HUES48 (cell line): ENCODE data around the gene ACTL10.

Experiments
- H3K27ac ChIP-seq: one replicate; pipeline ENCODE4 v1.7.0; 2013; ENCODE audit warnings: low read depth, low read length, inconsistent platforms
- H3K27me3 ChIP-seq: 2 replicates; pipeline ENCODE4 v1.6.1; 2013; ENCODE audit warnings: mild to moderate bottlenecking, low read length; ENCODE audit not compliant: control insufficient read depth, insufficient read depth
- H3K36me3 ChIP-seq: 2 replicates; pipeline ENCODE4 v1.6.1; 2013; ENCODE audit warnings: low read length; ENCODE audit not compliant: control insufficient read depth, insufficient read depth
- H3K4me1 ChIP-seq: 2 replicates; pipeline ENCODE4 v1.6.1; 2013; ENCODE audit warnings: mild to moderate bottlenecking, low read length; ENCODE audit not compliant: control insufficient read depth, insufficient read depth
- H3K4me3 ChIP-seq: 2 replicates; pipeline ENCODE4 v1.5.1; 2013; ENCODE audit warnings: mild to moderate bottlenecking, low read depth, low read length
- H3K9ac ChIP-seq: 2 replicates; pipeline ENCODE4 v1.6.1; 2013; ENCODE audit warnings: mild to moderate bottlenecking, low read depth, low read length, moderate library complexity
- H3K9me3 ChIP-seq: 2 replicates; pipeline ENCODE4 v1.6.1; 2013; ENCODE audit warnings: low read length; ENCODE audit not compliant: control insufficient read depth, insufficient read depth

ACTL10 gene

DNA sequence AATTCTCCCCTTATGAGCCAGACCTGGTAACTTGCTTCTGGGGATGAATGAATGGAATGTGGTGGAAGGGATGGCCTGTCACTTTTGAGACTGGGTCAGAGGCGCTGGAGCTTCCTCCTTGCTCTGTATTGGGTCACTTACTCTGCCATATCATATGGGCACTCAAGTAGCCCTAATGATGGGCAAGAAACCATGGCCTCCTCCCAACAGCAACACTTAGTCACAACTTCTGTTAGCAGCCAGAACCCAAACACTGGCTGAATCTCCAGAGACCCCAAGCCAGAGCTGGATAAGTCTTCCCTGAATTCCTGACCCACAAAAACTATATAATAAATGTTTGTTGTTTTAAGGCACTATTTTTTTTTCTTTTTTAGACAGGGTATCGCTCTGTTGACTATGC, 13.9 kb downstream of the ACTL10 start:
- no peaks in the 10 kb centered on the region for H3K9me3 ChIP-seq
- H3K36me3 ChIP-seq = peaks cover 49% of the 10 kb centered on the region
- no peak overlapping the region for H3K4me3 ChIP-seq
- no peaks in the 10 kb centered on the region for H3K27me3 ChIP-seq
- no peak overlapping the region for H3K27ac ChIP-seq
- peaks cover 10% of the 10 kb centered on the region for H3K4me1 ChIP-seq
- H3K9ac ChIP-seq = no peak overlapping the region

DNA sequence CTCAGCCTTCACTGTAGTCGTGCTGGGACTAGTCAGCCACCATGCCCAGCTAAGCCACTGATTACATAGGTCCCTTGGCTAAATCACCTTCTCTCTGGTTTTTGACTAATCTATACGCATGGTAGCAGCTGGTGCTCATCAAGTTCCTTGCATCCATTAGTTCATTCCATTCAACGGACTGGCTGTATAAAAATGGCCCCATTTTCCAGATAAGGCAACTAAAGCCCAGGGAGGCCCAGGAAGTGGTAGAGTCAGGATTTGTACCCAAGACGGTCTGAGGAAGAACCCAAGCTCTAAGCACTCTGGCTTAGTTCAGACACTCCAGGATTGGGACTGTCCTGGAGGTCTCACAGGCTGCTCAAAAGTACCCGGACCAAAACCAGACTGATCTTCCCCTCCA, 14.5 kb downstream of the ACTL10 start:
- Histone ChIP-seq H3K27ac (no peak overlapping the region), H3K9me3 (no peaks in the 10 kb centered on the region), H3K9ac (no peak overlapping the region), H3K27me3 (no peaks in the 10 kb centered on the region), H3K4me3 (no peak overlapping the region), H3K4me1 (peaks cover 9% of the 10 kb centered on the region), H3K36me3 (peaks cover 44% of the 10 kb centered on the region)

DNA sequence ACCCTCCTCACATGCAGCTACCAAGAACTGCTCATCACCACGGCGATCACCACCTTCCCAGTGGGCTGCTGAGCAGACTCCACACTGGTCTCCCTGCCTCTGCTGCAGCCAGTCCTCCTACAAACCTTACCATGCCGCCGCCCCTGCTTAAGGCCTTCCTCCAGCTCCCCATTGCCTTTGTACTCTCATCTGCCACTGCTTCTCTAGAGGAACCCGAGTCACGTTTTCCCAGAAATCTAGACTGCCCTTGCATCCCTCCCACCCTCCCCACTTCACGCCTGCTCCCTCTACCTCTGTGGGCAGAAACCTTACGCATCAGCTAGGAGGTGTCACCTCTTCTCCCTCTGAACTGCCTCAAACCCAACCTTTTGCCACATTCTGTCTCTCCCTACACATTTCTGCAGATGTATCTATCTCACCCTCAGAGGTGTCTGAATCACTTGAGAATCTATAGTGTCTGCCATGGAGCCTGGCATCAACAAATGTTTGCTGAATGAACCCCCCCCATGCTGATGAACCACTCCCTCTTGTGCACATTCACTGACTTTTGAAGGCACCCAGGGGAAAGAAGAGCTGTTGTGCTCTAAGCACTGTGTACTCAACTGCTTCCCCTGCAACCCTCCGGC, 15.1 kb downstream of the ACTL10 start:
- H3K9me3 ChIP-seq = no peaks in the 10 kb centered on the region
- H3K4me1 ChIP-seq = peaks cover 12% of the 10 kb centered on the region
- H3K4me3 ChIP-seq = no peak overlapping the region
- peaks cover 38% of the 10 kb centered on the region for H3K36me3 ChIP-seq
- no peak overlapping the region for H3K9ac ChIP-seq
- H3K27me3 ChIP-seq = no peaks in the 10 kb centered on the region
- H3K27ac ChIP-seq = no peak overlapping the region

DNA sequence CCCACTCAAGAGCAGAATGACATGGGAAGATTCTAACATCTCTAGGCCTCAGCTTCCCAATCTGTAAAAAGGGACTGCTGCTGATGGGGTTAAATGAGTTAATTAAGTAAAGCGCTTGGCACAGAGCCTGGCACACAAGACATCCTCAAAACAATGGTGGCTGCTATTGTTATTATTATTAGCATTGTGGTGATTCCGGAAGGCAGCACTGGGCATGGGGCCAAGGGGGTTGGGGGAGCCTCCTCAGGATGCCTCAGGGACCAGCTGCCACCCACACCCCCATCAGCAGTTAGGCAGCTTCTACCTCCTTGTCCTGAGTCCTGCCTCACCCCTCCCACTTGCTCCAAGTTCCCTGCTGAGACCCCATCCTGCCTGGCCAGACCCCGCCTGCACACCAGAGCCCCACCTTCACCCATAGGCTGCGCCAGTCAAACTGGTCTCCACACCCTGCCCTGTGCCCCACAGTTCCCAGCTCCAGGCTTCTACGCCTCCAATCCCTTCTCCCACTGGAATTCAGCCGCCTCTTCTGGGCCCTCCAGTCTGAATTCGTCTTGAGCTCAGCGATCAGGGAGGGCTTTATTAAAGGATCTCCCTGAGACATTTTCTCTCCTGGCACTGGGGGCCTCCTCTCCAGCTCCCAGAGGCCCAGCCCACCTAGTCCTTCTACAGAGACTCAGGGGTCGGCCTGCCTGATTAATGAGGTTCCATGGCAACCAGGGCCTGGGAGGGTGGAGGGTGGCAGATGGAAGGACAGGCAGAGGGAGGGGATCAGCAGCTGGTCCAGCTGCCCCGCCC, 18.0 kb downstream of the ACTL10 start:
- H3K27me3 ChIP-seq = no peaks in the 10 kb centered on the region; the same call in 1 of the 2 replicates
- peak overlapping the region; percentile 66 for H3K27ac ChIP-seq
- no peaks in the 10 kb centered on the region for H3K9me3 ChIP-seq
- H3K4me1 ChIP-seq = peaks cover 14% of the 10 kb centered on the region
- H3K4me3 ChIP-seq = peak overlapping the region; percentile 75
- peak overlapping the region; percentile 72; the same call in 1 of the 2 replicates for H3K9ac ChIP-seq
- H3K36me3 ChIP-seq = peaks cover 10% of the 10 kb centered on the region

DNA sequence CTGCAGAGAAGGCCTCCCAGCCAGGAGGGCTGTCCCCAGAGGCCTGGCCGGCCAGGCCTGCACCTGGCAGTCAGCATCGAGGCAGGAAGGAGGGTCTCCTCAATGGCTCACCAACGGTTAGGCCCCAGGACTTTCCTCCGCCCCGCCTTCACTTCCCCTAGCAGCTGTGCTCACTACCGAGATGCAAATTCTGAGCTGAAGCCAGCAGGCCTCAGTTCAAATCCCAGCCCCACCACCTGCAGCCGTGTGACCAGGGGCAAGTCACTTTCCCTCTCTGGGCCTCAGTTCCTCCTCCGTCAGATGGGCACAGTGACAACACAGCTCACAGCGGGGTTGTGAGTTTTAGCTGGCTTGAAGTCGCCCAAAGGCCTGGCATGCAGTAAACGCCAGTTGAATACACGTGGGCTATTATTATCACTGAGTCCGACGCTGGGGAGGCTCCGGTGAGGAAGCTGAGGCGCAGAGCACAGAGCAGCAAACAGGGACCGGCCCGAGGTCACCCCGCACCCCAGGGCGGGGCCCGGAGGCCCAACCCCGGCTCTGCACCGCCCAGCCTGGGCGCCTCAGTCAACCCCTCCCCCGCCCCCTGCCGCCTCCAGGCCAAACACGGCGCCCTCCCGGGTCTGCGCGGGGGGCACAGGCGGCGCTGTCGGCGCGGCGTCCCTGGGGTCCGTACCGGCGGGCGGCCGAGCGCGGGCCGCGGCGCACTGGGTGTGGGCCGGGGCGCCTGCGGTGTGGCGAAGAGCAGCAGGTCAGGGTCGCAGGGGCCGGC, 18.8 kb downstream of the ACTL10 start:
- Histone ChIP-seq H3K27me3 (no peaks in the 10 kb centered on the region; the same call in 1 of the 2 replicates), H3K27ac (peak overlapping the region; percentile 66), H3K4me3 (peak overlapping the region; percentile 75), H3K36me3 (peaks cover 3% of the 10 kb centered on the region; the same call in 1 of the 2 replicates), H3K9ac (peak overlapping the region; percentile 72), H3K9me3 (no peaks in the 10 kb centered on the region), H3K4me1 (peaks cover 14% of the 10 kb centered on the region)

DNA sequence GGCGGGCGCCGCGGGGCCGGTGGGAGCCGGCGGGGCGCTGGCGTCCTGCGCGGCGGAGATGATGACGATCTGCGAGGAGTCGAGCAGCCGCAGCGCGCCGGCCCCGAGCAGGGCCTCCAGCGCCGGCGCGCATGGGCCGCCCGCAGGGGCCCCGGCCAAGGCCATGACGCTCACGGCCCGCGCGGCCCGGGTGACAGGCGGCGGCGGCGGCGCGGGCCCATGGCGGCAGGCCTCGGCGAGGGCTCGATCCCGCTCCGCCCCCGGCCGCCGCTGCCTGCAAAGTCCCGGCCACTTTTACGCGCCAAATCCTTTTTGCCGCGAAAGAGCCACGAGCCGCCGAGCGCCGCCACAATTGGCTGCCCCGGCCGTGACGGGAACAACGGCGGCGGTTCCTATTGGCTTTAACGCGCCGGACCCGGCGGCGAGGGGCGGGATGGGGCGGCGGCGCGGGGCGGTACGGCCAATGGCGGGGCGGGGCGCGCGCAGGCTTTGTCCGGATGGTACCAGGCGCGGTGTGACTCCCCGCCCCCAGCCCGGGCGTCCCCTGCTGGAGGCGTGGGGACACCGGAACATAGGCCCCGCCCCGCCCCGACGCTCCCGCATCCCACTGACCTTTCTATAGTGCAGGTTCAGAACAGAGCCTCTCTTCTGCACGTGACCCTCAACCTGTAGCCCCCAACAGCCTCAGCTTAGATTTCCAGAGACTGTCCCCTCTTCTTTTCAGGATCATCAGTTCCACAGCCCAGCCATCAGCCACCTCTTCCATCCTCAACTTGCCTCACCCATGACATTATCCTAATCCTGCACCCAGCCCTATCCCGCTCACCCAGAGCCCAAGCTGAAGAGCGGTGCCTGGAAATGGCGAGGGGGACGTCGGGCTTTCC, 19.6 kb downstream of the ACTL10 start, which contains the start of gene E2F1:
E2F1 (minus strand) TSS at position 286 of the 884 bp plus-strand sequence; CDS start at position 165, 121 bp downstream.
- Histone ChIP-seq H3K27ac (peak within 1 kb of the TSS; percentile 66), H3K9ac (peak within 1 kb of the TSS; percentile 72), H3K36me3 (no peaks in the 10 kb centered on the region; the same call in 1 of the 2 replicates), H3K9me3 (no peaks in the 10 kb centered on the region), H3K27me3 (no peaks in the 10 kb centered on the region; the same call in 1 of the 2 replicates), H3K4me1 (peaks cover 14% of the 10 kb centered on the region), H3K4me3 (peak within 1 kb of the TSS; percentile 75)

DNA sequence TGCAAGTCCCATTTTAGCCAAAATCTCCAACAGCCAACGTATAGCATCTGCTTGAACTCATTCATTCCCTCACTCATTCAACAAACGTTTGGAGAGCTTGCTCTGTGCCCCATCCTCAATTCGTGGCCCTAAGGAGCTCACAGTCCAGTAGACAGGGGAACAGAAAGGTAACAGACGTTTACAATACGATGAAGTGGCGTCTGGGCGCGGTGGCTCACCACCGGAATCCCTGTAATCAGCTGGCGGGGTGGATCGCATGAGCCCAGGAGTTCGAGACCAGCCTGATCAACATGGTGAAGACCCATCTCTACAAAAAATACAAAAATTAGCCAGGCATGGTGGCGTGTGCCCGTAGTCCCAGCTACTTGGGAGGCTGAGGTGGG, 20.2 kb downstream of the ACTL10 start:
- H3K27ac ChIP-seq = peak overlapping the region; percentile 35
- H3K9me3 ChIP-seq = no peaks in the 10 kb centered on the region
- peaks cover 14% of the 10 kb centered on the region for H3K4me1 ChIP-seq
- H3K27me3 ChIP-seq = no peaks in the 10 kb centered on the region; the same call in 1 of the 2 replicates
- H3K9ac ChIP-seq = no peak overlapping the region
- peak overlapping the region; percentile 51; the same call in 1 of the 2 replicates for H3K4me3 ChIP-seq
- no peaks in the 10 kb centered on the region; the same call in 1 of the 2 replicates for H3K36me3 ChIP-seq

DNA sequence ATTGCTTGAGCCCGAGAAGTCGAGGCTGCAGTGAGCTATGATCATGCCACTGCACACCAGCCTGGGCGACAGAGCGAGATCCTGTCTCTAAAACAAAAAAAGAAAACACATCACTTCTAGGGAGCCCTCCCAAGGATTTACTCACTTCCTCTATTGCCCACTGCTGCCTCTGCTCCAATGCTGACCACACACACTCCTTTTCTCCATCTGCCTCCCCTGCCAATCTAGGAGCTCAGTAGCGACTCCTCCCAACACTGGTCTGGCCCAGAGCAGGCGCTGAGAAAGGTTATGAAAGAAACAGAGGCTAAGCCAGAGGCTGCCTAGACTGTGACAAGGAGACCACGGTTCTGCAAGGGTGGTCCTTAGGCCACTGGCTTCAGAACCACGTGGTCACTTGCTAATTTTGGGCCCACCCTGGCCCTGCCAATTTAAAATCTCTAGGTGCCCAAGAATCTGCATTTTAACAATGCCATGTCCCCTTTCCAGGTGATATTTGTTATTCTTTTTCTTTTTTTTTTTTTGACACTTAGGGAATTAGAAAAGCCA, 20.7 kb downstream of the ACTL10 start:
- Histone ChIP-seq H3K9me3 (no peaks in the 10 kb centered on the region), H3K27me3 (no peaks in the 10 kb centered on the region; the same call in 1 of the 2 replicates), H3K27ac (no peak overlapping the region), H3K4me3 (no peak overlapping the region), H3K9ac (no peak overlapping the region), H3K36me3 (no peaks in the 10 kb centered on the region; the same call in 1 of the 2 replicates), H3K4me1 (peaks cover 14% of the 10 kb centered on the region)

DNA sequence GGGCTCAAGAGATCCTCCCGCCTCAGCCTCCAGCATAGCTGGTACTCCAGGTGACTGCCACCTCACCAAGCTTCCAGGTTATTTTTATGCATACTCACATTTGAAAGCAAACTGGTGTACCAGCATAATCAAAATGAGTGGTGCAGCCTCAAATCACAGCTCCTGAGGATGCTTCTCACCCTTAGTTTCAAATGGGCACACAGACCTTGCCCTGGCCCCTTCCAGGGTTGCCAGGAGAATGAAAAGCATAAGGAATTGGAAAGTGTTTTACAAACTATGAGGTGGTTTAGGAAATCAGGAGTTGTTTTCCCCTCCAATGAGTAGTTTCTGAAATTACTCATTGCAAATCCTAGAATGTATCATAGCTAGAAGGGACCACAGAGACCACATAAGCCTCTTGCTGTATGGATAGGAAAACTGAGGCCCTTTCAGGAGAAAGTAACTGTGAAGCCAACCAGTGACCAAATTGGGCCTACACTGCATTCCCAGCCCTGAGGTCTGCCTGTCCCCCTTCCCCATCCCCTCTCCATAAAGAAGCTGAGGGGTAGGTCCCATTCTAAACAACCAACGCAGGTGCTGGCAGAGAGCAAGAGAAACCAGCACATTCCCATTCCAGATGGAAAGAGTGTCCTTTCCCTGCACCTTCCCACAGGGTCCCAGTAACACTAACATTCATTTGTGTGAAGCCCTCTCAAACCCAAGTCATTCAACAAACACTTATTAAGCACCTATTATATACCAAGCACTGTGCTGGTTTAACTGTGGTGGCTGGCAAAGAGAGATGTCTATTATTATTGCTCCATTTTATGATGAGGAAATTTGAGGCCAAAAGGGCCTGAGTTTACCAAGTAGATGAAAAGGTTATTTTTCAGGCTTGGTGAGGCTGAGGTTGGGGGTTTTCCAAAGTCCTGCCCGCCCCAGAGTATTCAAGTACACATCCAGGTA, 21.5 kb downstream of the ACTL10 start:
- no peak overlapping the region for H3K9ac ChIP-seq
- H3K4me3 ChIP-seq = no peak overlapping the region
- H3K27ac ChIP-seq = no peak overlapping the region
- peaks cover 14% of the 10 kb centered on the region for H3K4me1 ChIP-seq
- no peaks in the 10 kb centered on the region; the same call in 1 of the 2 replicates for H3K27me3 ChIP-seq
- no peaks in the 10 kb centered on the region for H3K36me3 ChIP-seq
- no peaks in the 10 kb centered on the region for H3K9me3 ChIP-seq
